ENCODE measurements around the gene XKR7. TPM values are rescaled to one million over a fixed set of nuclear protein-coding genes. Genes with fewer than 3 reads are reported as not detected.

Gene XKR7
- total RNA-seq, 1 donor from 2014 or later: 0.48 TPM

- no peaks in the 10 kb centered on the region for H3K4me1 ChIP-seq (ENCODE audit: insufficient read depth, low read length)
- Mint-ChIP-seq H3K4me1 (ENCODE audit: low read depth, unreplicated experiment) (no peaks in the 10 kb centered on the region), H3K27ac (ENCODE audit: unreplicated experiment) (no peak within 1 kb of the TSS), H3K36me3 (ENCODE audit: low read depth, unreplicated experiment) (peaks cover 3% of the 10 kb centered on the region), H3K4me3 (ENCODE audit: unreplicated experiment) (no peak within 1 kb of the TSS), H3K27me3 (ENCODE audit: low read depth, unreplicated experiment) (peaks cover 47% of the 10 kb centered on the region), H3K9me3 (ENCODE audit: unreplicated experiment) (peaks cover 15% of the 10 kb centered on the region)
- FAIRE-seq: no peak
- no peak within 1 kb of the TSS for H3K9ac ChIP-seq (ENCODE audit: low read length)
- H3K4me2 ChIP-seq (ENCODE audit: low read length): no peak within 1 kb of the TSS
- no peaks in the 10 kb centered on the region for H4K20me1 ChIP-seq (ENCODE audit: insufficient read depth, low read length)
- peaks cover 59% of the 10 kb centered on the region for H3K27me3 ChIP-seq (ENCODE audit: insufficient read depth, low read length)
- H3K9me3 ChIP-seq (ENCODE audit: insufficient read depth, low read depth, low read length): no peaks in the 10 kb centered on the region
- no peak for TF ChIP-seq CTCF (IDR thresholded peaks at IDR 0.05; ENCODE audit: insufficient read depth, low read depth, low read length)
- TF ChIP-seq EZH2 (IDR thresholded peaks at IDR 0.05; ENCODE audit: insufficient read depth, low read length): peak; percentile 90
- H3K36me3 ChIP-seq (ENCODE audit: insufficient read depth, low read length): no peaks in the 10 kb centered on the region
- H3K27ac ChIP-seq (ENCODE audit: low read depth, low read length): no peak within 1 kb of the TSS
- H3K4me3 ChIP-seq (ENCODE audit: insufficient read depth, low read depth, low read length): no peak within 1 kb of the TSS
- no peaks in the 10 kb centered on the region for H3K79me2 ChIP-seq (ENCODE audit: insufficient read depth, low read length)
- no peak for DNase-seq (ENCODE audit: low read depth)
- H2AFZ ChIP-seq (ENCODE audit: low read depth, low read length): no peak within 1 kb of the TSS
These were observed 84.3 kb downstream of the XKR7 start, which contains the start of gene HCK for GRCh38 chr20:32052090-32052777. HCK (plus strand) TSS chr20:32052242.

- no peaks in the 10 kb centered on the region for H4K20me1 ChIP-seq (ENCODE audit: insufficient read depth, low read length)
- no peak overlapping the region for H3K4me3 Mint-ChIP-seq (ENCODE audit: unreplicated experiment)
- H3K9me3 Mint-ChIP-seq (ENCODE audit: unreplicated experiment): peaks cover 14% of the 10 kb centered on the region
- peaks cover 50% of the 10 kb centered on the region for H3K27me3 Mint-ChIP-seq (ENCODE audit: low read depth, unreplicated experiment)
- H3K9ac ChIP-seq (ENCODE audit: low read length): no peak overlapping the region
- peaks cover 57% of the 10 kb centered on the region for H3K27me3 ChIP-seq (ENCODE audit: insufficient read depth, low read length)
- no peaks in the 10 kb centered on the region for H3K4me1 ChIP-seq (ENCODE audit: insufficient read depth, low read length)
- H3K36me3 Mint-ChIP-seq (ENCODE audit: low read depth, unreplicated experiment): peaks cover 3% of the 10 kb centered on the region
- no peaks in the 10 kb centered on the region for H3K36me3 ChIP-seq (ENCODE audit: insufficient read depth, low read length)
- H3K9me3 ChIP-seq (ENCODE audit: insufficient read depth, low read depth, low read length): no peaks in the 10 kb centered on the region
- no peak for FAIRE-seq
- H2AFZ ChIP-seq (ENCODE audit: low read depth, low read length): no peak overlapping the region
- H3K79me2 ChIP-seq (ENCODE audit: insufficient read depth, low read length): no peaks in the 10 kb centered on the region
- H3K4me3 ChIP-seq (ENCODE audit: insufficient read depth, low read depth, low read length): no peak overlapping the region
- no peak overlapping the region for H3K27ac ChIP-seq (ENCODE audit: low read depth, low read length)
- no peak for TF ChIP-seq CTCF (IDR thresholded peaks at IDR 0.05; ENCODE audit: insufficient read depth, low read depth, low read length)
- no peak for TF ChIP-seq EZH2 (IDR thresholded peaks at IDR 0.05; ENCODE audit: insufficient read depth, low read length)
- H3K27ac Mint-ChIP-seq (ENCODE audit: unreplicated experiment): no peak overlapping the region
- DNase-seq (ENCODE audit: low read depth): no peak
- no peaks in the 10 kb centered on the region for H3K4me1 Mint-ChIP-seq (ENCODE audit: low read depth, unreplicated experiment)
- H3K4me2 ChIP-seq (ENCODE audit: low read length): no peak overlapping the region
These were observed 84.9 kb downstream of the XKR7 start for GRCh38 chr20:32052778-32053362.

Other genes with a start within 250 kb of the XKR7 start
- 103 and 149 TPM in 2 replicates for gene BCL2L1, start 245.3 kb upstream of the XKR7 start, total RNA-seq
- 31.7 and 41.6 TPM in 2 replicates for gene TPX2, start 228.9 kb upstream of the XKR7 start, total RNA-seq
- gene MYLK2, start 148.8 kb upstream of the XKR7 start, total RNA-seq: 2.1 and 3.1 TPM in 2 replicates
- gene FOXS1, start 122.5 kb upstream of the XKR7 start, total RNA-seq: 26.0 and 37.1 TPM in 2 replicates
- 1.2 and 3.1 TPM in 2 replicates for gene DUSP15, start 97.6 kb upstream of the XKR7 start, total RNA-seq
- 0.34 and 0.41 TPM in 2 replicates for gene TTLL9, start 97.5 kb upstream of the XKR7 start, total RNA-seq
- 16.2 and 20.6 TPM in 2 replicates for gene PDRG1, start 16.1 kb upstream of the XKR7 start, total RNA-seq
- gene CCM2L, start 42.3 kb downstream of the XKR7 start, total RNA-seq: 0.11 TPM in 1 of 2 replicates, not detected in the other
- 0.34 and 0.53 TPM in 2 replicates for gene HCK, start 84.1 kb downstream of the XKR7 start, total RNA-seq
- gene TM9SF4, start 141.6 kb downstream of the XKR7 start, total RNA-seq: 64.0 and 71.8 TPM in 2 replicates
- gene PLAGL2, start 239.6 kb downstream of the XKR7 start, total RNA-seq: 14.7 and 15.3 TPM in 2 replicates
- gene POFUT1, start 239.7 kb downstream of the XKR7 start, total RNA-seq: 60.6 and 65.5 TPM in 2 replicates